HG03442 (cell line): Measurements from ENCODE around the gene SBSN.

Source experiments
- ATAC-seq: cut with Tn5 transposase; IDR thresholded peaks from one replicate; pipeline ENCODE4 v1.9.1; 2021; ENCODE audit warnings: mild to moderate bottlenecking, moderate library complexity; ENCODE audit not compliant: unreplicated experiment

SBSN gene

GRCh38 chr19:35533201-35533821, 5.2 kb upstream of the SBSN start, which contains the start of gene GAPDHS:
TSS of gene GAPDHS (plus strand) at chr19:35533456. CDS start at chr19:35533528, 72 bp downstream.
- no peak for ATAC-seq

GRCh38 chr19:35531291-35531690, 3.2 kb upstream of the SBSN start:
- no peak for ATAC-seq

GRCh38 chr19:35529241-35530218, 1.4 kb upstream of the SBSN start:
- no peak for ATAC-seq

GRCh38 chr19:35525873-35526272, 2.2 kb downstream of the SBSN start:
- no peak for ATAC-seq

- ATAC-seq: no peak
Measured at GRCh38 chr19:35524181-35524837, 3.8 kb downstream of the SBSN start.

- ATAC-seq: no peak
Measured at GRCh38 chr19:35522745-35523327, 5.3 kb downstream of the SBSN start.

- ATAC-seq: no peak
Measured at GRCh38 chr19:35521124-35521743, 6.9 kb downstream of the SBSN start.

- ATAC-seq: no peak
Measured at GRCh38 chr19:35519291-35519690, 8.8 kb downstream of the SBSN start.

- no peak for ATAC-seq
Measured at GRCh38 chr19:35518313-35518712, 9.8 kb downstream of the SBSN start.

- ATAC-seq: no peak
Measured at GRCh38 chr19:35517342-35517741, 10.8 kb downstream of the SBSN start.

- no peak for ATAC-seq
Measured at GRCh38 chr19:35516310-35516709, 11.8 kb downstream of the SBSN start.

GRCh38 chr19:35514282-35514809, 13.8 kb downstream of the SBSN start:
- no peak for ATAC-seq

- ATAC-seq: no peak
Measured at GRCh38 chr19:35513628-35514281, 14.4 kb downstream of the SBSN start, which contains the start of gene DMKN. TSS of gene DMKN (minus strand) at chr19:35513649. CDS start at chr19:35513475, 174 bp downstream.

GRCh38 chr19:35512831-35513627, 15.1 kb downstream of the SBSN start:
- ATAC-seq: no peak

GRCh38 chr19:35511337-35511736, 16.8 kb downstream of the SBSN start:
- no peak for ATAC-seq

- no peak for ATAC-seq
Measured at GRCh38 chr19:35510626-35510964, 17.5 kb downstream of the SBSN start.

GRCh38 chr19:35509861-35510625, 18.1 kb downstream of the SBSN start:
- no peak for ATAC-seq

GRCh38 chr19:35509018-35509652, 19.0 kb downstream of the SBSN start:
- ATAC-seq: no peak
